SKM-1 treated with dmso at 0.1 percent for 144 hours (cell line): ENCODE data around the gene ABCB1.

Experiments
- DNase-seq: peaks from one replicate; lab custom pipeline; 2025; ENCODE audit not compliant: unreplicated experiment; lab: John Stamatoyannopoulos, UW

ABCB1 gene

GRCh38 chr7:87517136-87517815, 83.4 kb downstream of the ABCB1 start:
- no peak for DNase-seq

DNA sequence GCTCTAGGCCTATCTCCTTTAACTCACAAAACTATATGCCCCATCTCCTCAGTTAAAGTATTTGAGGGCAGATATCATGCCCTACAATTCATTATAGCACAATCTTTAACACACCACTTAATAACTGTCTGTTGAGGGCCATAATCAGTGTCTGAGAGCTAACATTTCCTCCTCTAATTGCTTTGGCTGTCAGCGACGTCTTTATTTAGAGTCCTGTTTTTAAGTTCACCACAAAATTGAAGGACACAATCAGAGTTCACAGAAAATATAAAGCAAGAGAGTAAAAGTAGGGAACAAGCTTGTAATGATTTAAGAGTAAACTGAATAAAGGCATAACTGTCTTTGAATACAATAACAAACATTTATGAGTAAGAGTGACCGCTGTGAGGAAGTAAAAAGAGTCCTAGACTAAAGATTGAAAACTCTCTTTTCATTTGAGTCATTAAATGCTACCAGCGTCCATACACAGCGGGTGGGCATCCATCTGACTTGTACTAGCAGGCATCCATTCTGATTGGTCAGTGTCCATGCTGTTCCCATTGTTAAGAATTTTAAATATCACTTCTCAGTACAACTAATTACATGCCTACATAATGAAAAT, 86.8 kb downstream of the ABCB1 start:
- DNase-seq: no peak

DNA sequence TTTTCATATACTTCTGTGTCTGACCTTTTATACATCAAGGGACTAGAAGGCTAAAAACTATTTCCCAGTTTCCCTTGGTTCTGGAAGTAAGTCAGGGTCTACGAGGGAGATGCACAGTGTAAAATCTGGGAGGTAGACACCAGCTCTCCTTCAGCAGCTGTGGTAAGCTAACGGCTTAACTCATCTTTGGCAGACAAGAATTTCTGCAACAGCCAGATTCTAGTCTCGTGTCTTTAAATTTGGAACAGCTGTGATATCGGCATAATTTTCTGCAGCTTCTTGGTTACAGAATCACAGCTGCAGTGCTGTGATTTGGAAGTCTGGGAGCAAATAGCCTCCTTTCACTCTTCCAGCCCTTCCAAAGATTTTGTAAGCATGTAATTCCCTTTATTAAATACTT, 87.8 kb downstream of the ABCB1 start:
- no peak for DNase-seq

- no peak for DNase-seq
Observed at GRCh38 chr7:87511510-87511909, 89.2 kb downstream of the ABCB1 start.

DNA sequence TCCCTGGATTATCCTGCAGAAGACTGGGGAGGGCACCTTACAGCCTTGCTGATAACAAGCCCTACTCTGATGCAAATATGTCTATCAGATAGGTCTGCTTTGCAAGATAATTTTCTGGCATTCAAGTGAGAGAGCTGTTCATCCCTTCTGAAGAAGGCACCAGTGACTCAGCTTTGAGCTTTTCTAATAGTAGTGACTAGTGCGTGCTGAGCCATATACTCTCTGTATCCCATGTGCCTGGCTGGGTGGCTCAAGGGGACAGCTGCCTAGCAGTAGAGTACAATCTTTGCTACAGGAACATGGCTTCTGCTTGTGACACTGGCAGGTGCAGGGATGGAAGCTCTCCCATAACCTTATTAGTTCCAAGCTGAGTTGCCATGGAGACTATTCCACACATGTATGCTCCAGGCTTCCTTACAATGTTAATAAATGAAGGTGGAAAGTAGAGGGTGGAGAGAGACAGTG, 90.2 kb downstream of the ABCB1 start:
- no peak for DNase-seq

DNA sequence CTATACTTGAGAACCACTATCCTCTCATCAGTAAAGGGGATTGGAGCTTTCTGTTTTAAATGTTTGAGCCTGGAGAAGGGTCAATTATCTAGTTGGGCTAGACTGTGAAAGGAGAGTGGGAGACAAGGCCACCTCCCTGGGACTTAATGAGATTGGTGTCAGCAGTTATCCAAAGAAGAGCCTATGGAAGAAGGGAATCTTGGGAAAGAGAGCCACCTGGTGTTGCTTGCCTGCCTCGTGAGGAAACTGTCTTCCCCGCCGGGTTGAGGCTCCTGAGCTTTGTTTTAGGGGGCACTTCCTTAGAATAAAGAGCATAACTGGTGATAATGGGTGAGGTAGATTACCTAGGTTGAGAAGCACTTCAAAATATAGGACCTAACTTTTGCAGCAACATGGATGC, 93.2 kb downstream of the ABCB1 start:
- no peak for DNase-seq

- no peak for DNase-seq
Observed at GRCh38 chr7:87506246-87507180, 94.2 kb downstream of the ABCB1 start.

- DNase-seq: no peak
Observed at GRCh38 chr7:87505557-87506245, 95.0 kb downstream of the ABCB1 start.

- DNase-seq: no peak
Observed at GRCh38 chr7:87505122-87505521, 95.6 kb downstream of the ABCB1 start.

DNA sequence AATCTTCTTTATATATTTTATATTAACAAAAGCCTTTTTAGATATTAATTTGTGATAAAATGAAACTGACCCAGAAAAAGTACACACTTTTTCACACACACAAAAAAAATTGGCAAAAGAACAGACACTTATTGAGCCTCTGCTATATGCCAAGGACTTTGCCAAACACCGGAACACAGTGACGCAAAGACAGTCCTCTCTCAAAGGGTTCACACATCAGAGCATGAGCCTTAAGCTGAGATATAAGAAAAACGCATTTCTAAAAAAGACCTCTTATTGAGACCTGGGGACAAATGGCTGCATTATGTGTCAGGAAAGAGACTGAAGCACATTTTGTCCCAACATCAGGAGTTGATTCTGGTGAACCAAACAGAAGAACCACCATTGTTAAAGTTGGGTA, 101.2 kb downstream of the ABCB1 start:
- DNase-seq: no peak

- no peak for DNase-seq
Observed at GRCh38 chr7:87498893-87499292, 101.8 kb downstream of the ABCB1 start.

GRCh38 chr7:87497482-87497881, 103.2 kb downstream of the ABCB1 start:
- DNase-seq: no peak

DNA sequence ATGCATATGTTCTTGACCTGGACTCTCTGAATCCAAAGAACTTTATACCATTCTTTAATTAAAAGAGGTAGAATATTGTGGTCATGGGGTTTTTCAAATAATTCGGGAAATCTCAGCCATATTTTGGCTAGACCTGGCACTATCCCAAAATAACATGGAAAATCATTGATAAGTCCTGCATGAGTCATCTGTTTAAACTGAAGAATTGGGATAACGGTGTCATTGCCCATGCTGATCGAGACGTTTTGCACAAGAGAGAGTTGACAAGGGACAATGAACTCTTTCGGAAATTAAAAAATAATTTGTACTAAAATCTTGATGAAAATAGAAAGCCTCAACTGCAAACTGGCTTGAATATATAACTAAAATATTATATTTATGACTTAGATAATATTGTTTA, 105.3 kb downstream of the ABCB1 start:
- no peak for DNase-seq

DNA sequence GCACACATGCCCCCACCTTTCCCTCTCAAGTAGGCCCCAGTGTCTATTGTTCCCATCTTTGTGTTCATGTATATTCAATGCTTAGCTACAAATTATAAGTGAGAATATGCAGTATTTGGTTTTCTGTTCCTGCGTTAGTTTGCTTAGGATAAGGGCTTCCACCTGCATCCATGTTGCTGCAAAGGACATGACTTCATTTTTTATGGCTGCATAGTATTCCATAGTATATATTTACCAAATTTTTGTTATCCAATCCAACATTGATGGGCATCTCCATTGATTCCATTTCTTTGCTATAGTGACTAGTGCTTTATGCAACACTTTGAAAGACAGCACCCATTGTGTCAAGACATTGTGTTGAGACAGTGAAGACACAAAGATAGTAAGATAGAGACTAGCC, 106.2 kb downstream of the ABCB1 start:
- DNase-seq: no peak

GRCh38 chr7:87483131-87483530, 117.6 kb downstream of the ABCB1 start:
- no peak for DNase-seq

GRCh38 chr7:87482115-87482514, 118.6 kb downstream of the ABCB1 start:
- DNase-seq: no peak

- DNase-seq: no peak
Observed at GRCh38 chr7:87480386-87480785, 120.3 kb downstream of the ABCB1 start.

- DNase-seq: no peak
Observed at GRCh38 chr7:87479951-87480350, 120.7 kb downstream of the ABCB1 start.

GRCh38 chr7:87476179-87476557, 124.5 kb downstream of the ABCB1 start:
- no peak for DNase-seq

- DNase-seq: no peak
Observed at GRCh38 chr7:87475359-87476178, 125.1 kb downstream of the ABCB1 start, which contains the start of gene ABCB4. ABCB4 (minus strand) TSS chr7:87475680; CDS start chr7:87475465, 215 bp downstream.
